Neural progenitor cell (in vitro differentiated cells): ENCODE measurements around the gene ITPR2. TPM values are rescaled to one million over a fixed set of nuclear protein-coding genes. Genes with fewer than 3 reads are reported as not detected.

Source experiments
- DNase-seq: peaks from one replicate; pipeline ENCODE4 v3.0.0-alpha.2; 2016; ENCODE audit warnings: low spot score
- H2AFZ ChIP-seq: fragments of 200-600 bp; sonication (generic); replicated peaks from 2 replicates; pipeline ENCODE4 v1.6.1; 2016; ENCODE audit warnings: antibody characterized with exemption
- H3F3A ChIP-seq: fragments of 200-600 bp; sonication (generic); 2 replicates; pipeline ENCODE4 v1.6.1; 2016; ENCODE audit warnings: antibody characterized with exemption, low read depth
- H3K27ac ChIP-seq: fragments of 200-600 bp; sonication (generic); 2 replicates; pipeline ENCODE4 v1.5.1; 2016; ENCODE audit warnings: mild to moderate bottlenecking
- H3K27me3 ChIP-seq: fragments of 200-600 bp; sonication (generic); 2 replicates; pipeline ENCODE4 v1.6.1; 2016; ENCODE audit warnings: mild to moderate bottlenecking, moderate library complexity
- H3K36me3 ChIP-seq: fragments of 200-600 bp; sonication (generic); 2 replicates; pipeline ENCODE4 v1.5.1; 2016
- H3K4me1 ChIP-seq: fragments of 200-600 bp; sonication (generic); 2 replicates; pipeline ENCODE4 v1.6.1; 2016; ENCODE audit warnings: mixed run types
- H3K4me2 ChIP-seq: fragments of 200-600 bp; sonication (generic); 2 replicates; pipeline ENCODE4 v1.6.1; 2016
- H3K4me3 ChIP-seq: fragments of 200-600 bp; sonication (generic); 2 replicates; pipeline ENCODE4 v1.5.1; 2016
- H3K79me2 ChIP-seq: fragments of 200-600 bp; sonication (generic); 2 replicates; pipeline ENCODE4 v1.6.1; 2016; ENCODE audit warnings: low read depth
- H3K9ac ChIP-seq: fragments of 200-600 bp; sonication (generic); 2 replicates; pipeline ENCODE4 v1.6.1; 2016
- H3K9me3 ChIP-seq: fragments of 200-600 bp; sonication (generic); 2 replicates; pipeline ENCODE4 v1.5.1; 2016; ENCODE audit warnings: low read depth
- H4K20me1 ChIP-seq: fragments of 200-600 bp; sonication (generic); 2 replicates; pipeline ENCODE4 v1.6.1; 2016; ENCODE audit warnings: low read depth
- H3K27ac Mint-ChIP-seq: 3 replicates; pipeline ENCODE4 v1.8.0; 2021; ENCODE audit warnings: mixed read lengths
- H3K27me3 Mint-ChIP-seq: 2 replicates; pipeline ENCODE4 v1.8.0; 2022; ENCODE audit warnings: low read depth, mild to moderate bottlenecking, inconsistent platforms, moderate library complexity, mixed read lengths; ENCODE audit not compliant: insufficient read depth
- H3K36me3 Mint-ChIP-seq: 3 replicates; pipeline ENCODE4 v1.8.0; 2021; ENCODE audit warnings: mixed read lengths
- H3K4me1 Mint-ChIP-seq: 3 replicates; pipeline ENCODE4 v1.8.0; 2021; ENCODE audit warnings: mixed read lengths
- H3K4me3 Mint-ChIP-seq: 3 replicates; pipeline ENCODE4 v1.8.0; 2021; ENCODE audit warnings: mild to moderate bottlenecking, moderate library complexity, mixed read lengths
- H3K9me3 Mint-ChIP-seq: 3 replicates; pipeline ENCODE4 v1.8.0; 2020; ENCODE audit warnings: mixed read lengths
- EZH2 ChIP-seq: fragments of 200-600 bp; sonication (generic); IDR thresholded peaks from 2 replicates; pipeline ENCODE4 v1.6.1; 2017; ENCODE audit warnings: antibody characterized with exemption, mild to moderate bottlenecking, moderate library complexity
- EZH2phosphoT487 ChIP-seq: fragments of 200-600 bp; sonication (generic); IDR thresholded peaks from 2 replicates; pipeline ENCODE4 v1.6.1; 2017; ENCODE audit warnings: antibody characterized with exemption
- total RNA-seq: library from RNA; depleted of rRNA; stranded (reverse); fragments of >200 nt; gene quantifications from 2 replicates; pipeline ENCODE4 v1.2.3, GENCODE V29; 2015; ENCODE audit warnings: low replicate concordance
- TF ChIP-seq, protein P1 (sequence below): fragments of 200-600 bp; sonication (generic); IDR thresholded peaks from 2 replicates; pipeline ENCODE4 v1.5.1; 2017; ENCODE audit warnings: antibody characterized with exemption, mild to moderate bottlenecking

ITPR2 gene
- total RNA-seq, 1 donor from 2014 or later, result 11.4 TPM

DNA sequence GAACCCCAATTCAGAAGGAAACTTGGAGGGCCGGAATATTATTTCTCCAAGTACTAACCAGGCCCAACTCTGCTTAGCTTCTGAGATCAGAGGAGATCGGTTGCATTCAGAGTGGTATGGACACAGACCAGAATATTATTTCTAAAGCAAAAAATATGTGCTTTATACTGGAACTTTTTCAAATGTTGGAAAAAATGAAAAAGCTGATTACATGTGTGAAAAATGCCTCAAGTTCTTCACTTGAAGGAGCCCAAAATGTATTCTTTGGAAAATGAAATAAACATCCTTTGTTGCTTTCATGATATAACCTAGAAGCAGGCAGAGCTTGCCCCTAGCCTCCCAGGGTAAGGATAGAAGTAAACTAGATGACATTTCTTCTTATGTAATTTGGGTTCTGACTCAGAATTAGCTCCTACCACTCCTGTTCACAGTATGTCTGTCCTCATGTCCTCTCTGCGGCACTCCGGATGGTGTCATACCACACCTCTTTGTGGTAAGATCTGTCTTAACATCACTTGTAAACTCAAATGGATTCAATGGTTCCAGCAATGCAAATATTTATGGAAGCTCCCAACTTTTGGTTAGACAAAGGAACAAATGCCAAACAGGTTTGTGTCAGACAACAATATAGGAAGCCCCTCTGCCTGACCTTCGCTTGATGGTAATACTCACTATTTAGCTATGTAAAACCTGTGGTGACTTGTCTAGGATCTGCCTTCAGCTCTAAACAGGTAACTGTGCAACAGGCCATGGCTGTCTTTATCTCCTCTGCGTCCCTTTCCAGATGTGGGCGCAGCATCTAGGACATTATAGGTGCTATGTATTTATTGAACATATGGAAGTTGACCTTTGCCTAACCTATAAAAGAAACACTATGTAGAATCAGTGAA, 459.1 kb downstream of the ITPR2 start:
- no peak for DNase-seq
- Histone ChIP-seq H3K27ac (no peak overlapping the region), H4K20me1 (no peaks in the 10 kb centered on the region), H3K79me2 (no peaks in the 10 kb centered on the region), H3K36me3 (no peaks in the 10 kb centered on the region), H3K9ac (no peak overlapping the region), H3K9me3 (no peaks in the 10 kb centered on the region), H3K4me2 (no peak overlapping the region), H3K4me3 (no peak overlapping the region), H3K27me3 (no peaks in the 10 kb centered on the region), H3F3A (no peaks in the 10 kb centered on the region), H2AFZ (no peak overlapping the region), H3K4me1 (peaks cover 9% of the 10 kb centered on the region)
- no peaks in the 10 kb centered on the region for H3K36me3 Mint-ChIP-seq
- no peak overlapping the region for H3K4me3 Mint-ChIP-seq
- no peaks in the 10 kb centered on the region for H3K27me3 Mint-ChIP-seq
- H3K27ac Mint-ChIP-seq, result no peak overlapping the region
- no peaks in the 10 kb centered on the region for H3K9me3 Mint-ChIP-seq
- H3K4me1 Mint-ChIP-seq, result peaks cover 11% of the 10 kb centered on the region
- TF ChIP-seq, protein P1, sequence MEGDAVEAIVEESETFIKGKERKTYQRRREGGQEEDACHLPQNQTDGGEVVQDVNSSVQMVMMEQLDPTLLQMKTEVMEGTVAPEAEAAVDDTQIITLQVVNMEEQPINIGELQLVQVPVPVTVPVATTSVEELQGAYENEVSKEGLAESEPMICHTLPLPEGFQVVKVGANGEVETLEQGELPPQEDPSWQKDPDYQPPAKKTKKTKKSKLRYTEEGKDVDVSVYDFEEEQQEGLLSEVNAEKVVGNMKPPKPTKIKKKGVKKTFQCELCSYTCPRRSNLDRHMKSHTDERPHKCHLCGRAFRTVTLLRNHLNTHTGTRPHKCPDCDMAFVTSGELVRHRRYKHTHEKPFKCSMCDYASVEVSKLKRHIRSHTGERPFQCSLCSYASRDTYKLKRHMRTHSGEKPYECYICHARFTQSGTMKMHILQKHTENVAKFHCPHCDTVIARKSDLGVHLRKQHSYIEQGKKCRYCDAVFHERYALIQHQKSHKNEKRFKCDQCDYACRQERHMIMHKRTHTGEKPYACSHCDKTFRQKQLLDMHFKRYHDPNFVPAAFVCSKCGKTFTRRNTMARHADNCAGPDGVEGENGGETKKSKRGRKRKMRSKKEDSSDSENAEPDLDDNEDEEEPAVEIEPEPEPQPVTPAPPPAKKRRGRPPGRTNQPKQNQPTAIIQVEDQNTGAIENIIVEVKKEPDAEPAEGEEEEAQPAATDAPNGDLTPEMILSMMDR, result no peak
- TF ChIP-seq EZH2 (no peak), EZH2phosphoT487 (no peak)

DNA sequence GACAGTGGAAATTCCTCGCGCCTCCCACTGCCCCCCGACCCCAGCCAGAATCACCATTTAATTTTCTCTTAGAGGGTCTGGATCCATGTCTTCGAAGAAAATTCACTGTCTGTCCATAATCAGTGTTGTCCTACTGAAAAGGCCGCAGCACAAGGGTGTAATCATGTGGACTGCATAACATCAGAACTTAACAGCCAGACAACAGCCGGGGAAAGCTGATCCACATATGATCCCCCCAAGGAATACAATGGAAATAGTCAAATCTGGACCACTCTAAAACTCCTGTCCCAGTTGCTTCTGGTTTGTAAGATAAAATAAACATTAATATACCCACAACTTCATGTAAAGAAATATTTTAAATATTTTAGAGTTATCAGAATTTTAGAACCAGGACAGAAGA, 460.1 kb downstream of the ITPR2 start:
- Histone ChIP-seq H4K20me1 (no peaks in the 10 kb centered on the region), H3K9me3 (no peaks in the 10 kb centered on the region), H3K27ac (no peak overlapping the region), H2AFZ (no peak overlapping the region), H3K4me2 (no peak overlapping the region), H3K9ac (no peak overlapping the region), H3K4me3 (no peak overlapping the region), H3F3A (no peaks in the 10 kb centered on the region), H3K4me1 (peaks cover 9% of the 10 kb centered on the region), H3K36me3 (no peaks in the 10 kb centered on the region), H3K79me2 (no peaks in the 10 kb centered on the region), H3K27me3 (no peaks in the 10 kb centered on the region)
- Mint-ChIP-seq H3K36me3 (no peaks in the 10 kb centered on the region), H3K4me1 (peaks cover 13% of the 10 kb centered on the region), H3K27me3 (no peaks in the 10 kb centered on the region), H3K9me3 (no peaks in the 10 kb centered on the region), H3K4me3 (no peak overlapping the region), H3K27ac (no peak overlapping the region)
- no peak for DNase-seq
- TF ChIP-seq EZH2 (no peak), EZH2phosphoT487 (no peak)
- TF ChIP-seq, protein P1, result no peak

DNA sequence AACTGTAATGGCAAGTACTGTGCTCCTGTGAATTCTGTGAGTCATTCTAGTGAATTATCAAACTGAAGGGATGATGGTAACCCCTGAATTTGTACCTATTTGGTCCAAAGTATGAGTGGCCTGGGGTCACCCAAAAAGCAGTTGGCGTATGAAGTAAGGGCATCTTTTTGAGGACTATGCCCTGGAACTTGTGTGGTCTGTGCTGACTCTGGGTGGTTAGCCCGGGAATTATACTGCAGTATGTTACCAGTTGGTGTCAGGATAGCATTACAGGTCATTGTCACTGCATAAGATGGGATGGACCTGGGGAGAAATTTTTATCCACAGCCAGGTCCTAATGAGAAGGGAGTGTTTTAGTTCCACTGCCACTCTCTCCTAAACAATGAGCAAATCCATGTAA, 462.9 kb downstream of the ITPR2 start:
- DNase-seq, result no peak
- no peaks in the 10 kb centered on the region for H3K36me3 ChIP-seq
- no peak overlapping the region for H2AFZ ChIP-seq
- TF ChIP-seq EZH2phosphoT487, result no peak
- TF ChIP-seq, protein P1, result no peak
- no peak for TF ChIP-seq EZH2
- no peak overlapping the region for H3K4me3 ChIP-seq
- no peaks in the 10 kb centered on the region for H3F3A ChIP-seq
- H3K9me3 Mint-ChIP-seq, result no peaks in the 10 kb centered on the region
- no peaks in the 10 kb centered on the region for H3K79me2 ChIP-seq
- H3K4me3 Mint-ChIP-seq, result no peak overlapping the region
- H3K4me1 Mint-ChIP-seq, result peaks cover 13% of the 10 kb centered on the region
- H3K27ac Mint-ChIP-seq, result no peak overlapping the region
- H3K36me3 Mint-ChIP-seq, result no peaks in the 10 kb centered on the region
- no peaks in the 10 kb centered on the region for H4K20me1 ChIP-seq
- H3K9ac ChIP-seq, result no peak overlapping the region
- peak overlapping the region; percentile 35 for H3K4me2 ChIP-seq
- H3K27me3 Mint-ChIP-seq, result no peaks in the 10 kb centered on the region
- no peaks in the 10 kb centered on the region for H3K9me3 ChIP-seq
- peaks cover 19% of the 10 kb centered on the region for H3K4me1 ChIP-seq
- H3K27ac ChIP-seq, result no peak overlapping the region
- H3K27me3 ChIP-seq, result no peaks in the 10 kb centered on the region
